Measurements from ENCODE around the gene RAB8A. TPM values are rescaled to one million over a fixed set of nuclear protein-coding genes. Genes with fewer than 3 reads are reported as not detected.

RAB8A gene
- total RNA-seq (ENCODE audit: low replicate concordance) = 15.5 and 99.9 TPM in 2 replicates

GRCh38 chr19:16111160-16111908 lies at the start of gene RAB8A:
Gene RAB8A (plus strand): TSS chr19:16111889. CDS start chr19:16111902, 13 bp downstream.
- H3K4me3 ChIP-seq (ENCODE audit: low read depth, low read length) = peak within 1 kb of the TSS; percentile 80
- peak; percentile 99 for DNase-seq (ENCODE audit: low read depth)
- TF ChIP-seq CTCF (IDR thresholded peaks at IDR 0.05; ENCODE audit: insufficient read depth, low read length) = peak; percentile 78

GRCh38 chr19:16061943-16062342 lies 49.7 kb upstream of the RAB8A start:
- no peak for TF ChIP-seq CTCF (IDR thresholded peaks at IDR 0.05; ENCODE audit: insufficient read depth, low read length)
- no peak overlapping the region for H3K4me3 ChIP-seq (ENCODE audit: low read depth, low read length)

GRCh38 chr19:16062789-16063188 lies 48.9 kb upstream of the RAB8A start:
- H3K4me3 ChIP-seq (ENCODE audit: low read depth, low read length) = no peak overlapping the region
- peak; percentile 97 for TF ChIP-seq CTCF (IDR thresholded peaks at IDR 0.05; ENCODE audit: insufficient read depth, low read length)
- peak; percentile 39 for DNase-seq (ENCODE audit: low read depth)

More at GRCh38 chr19:16061943-16062342, 49.7 kb upstream of the RAB8A start:
- DNase-seq (ENCODE audit: low read depth) = no peak

GRCh38 chr19:16064209-16064889 lies 47.3 kb upstream of the RAB8A start:
- H3K4me3 ChIP-seq (ENCODE audit: low read depth, low read length) = no peak overlapping the region
- TF ChIP-seq CTCF (IDR thresholded peaks at IDR 0.05; ENCODE audit: insufficient read depth, low read length) = no peak
- DNase-seq (ENCODE audit: low read depth) = no peak

GRCh38 chr19:16066611-16067104 lies 45.0 kb upstream of the RAB8A start:
- peak; percentile 8 for TF ChIP-seq CTCF (IDR thresholded peaks at IDR 0.05; ENCODE audit: insufficient read depth, low read length)
- H3K4me3 ChIP-seq (ENCODE audit: low read depth, low read length) = no peak overlapping the region
- peak; percentile 74 for DNase-seq (ENCODE audit: low read depth)

- DNase-seq (ENCODE audit: low read depth) = peak; percentile 92
- H3K4me3 ChIP-seq (ENCODE audit: low read depth, low read length) = peak overlapping the region; percentile 63
- TF ChIP-seq CTCF (IDR thresholded peaks at IDR 0.05; ENCODE audit: insufficient read depth, low read length) = no peak
Observed at GRCh38 chr19:16067205-16067938, 44.3 kb upstream of the RAB8A start.
